ENCODE results near the gene E4F1. TPM values are rescaled to one million over a fixed set of nuclear protein-coding genes. Genes with fewer than 3 reads are reported as not detected.

E4F1 gene
- total and polyA plus RNA-seq, 2 of the 13 experiments (the other 11 are each of a cell fraction or from before 2014, with no cell fraction given): 13.8 to 19.5 TPM

DNA sequence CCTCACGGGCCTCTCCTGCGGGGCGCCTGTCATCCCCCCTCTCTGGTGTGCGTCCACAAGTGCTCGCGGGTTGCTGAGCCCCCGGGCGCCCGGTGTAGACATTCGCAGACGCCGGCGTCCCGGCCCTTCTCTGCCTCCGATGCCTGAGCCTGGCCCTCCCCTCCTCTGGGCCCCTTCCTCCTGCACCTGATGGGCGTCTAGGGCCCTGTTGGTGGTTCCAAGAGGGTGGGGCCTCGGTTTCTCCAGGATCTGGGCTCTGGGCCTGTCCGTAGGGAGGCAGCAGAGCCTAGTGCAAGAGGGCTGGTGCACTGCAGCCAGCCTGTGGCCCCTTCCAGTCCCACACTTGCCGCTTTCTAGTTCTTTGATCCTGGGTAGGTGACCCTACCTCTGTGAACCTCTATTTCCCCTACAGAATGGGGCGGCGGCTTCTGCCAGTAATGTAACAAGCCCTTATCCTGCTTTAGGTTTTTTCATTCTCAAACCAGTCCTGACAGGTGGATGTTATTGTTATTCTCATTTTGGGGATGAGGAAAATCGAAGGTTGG, 623 bp downstream of the E4F1 start (continued):
- TF ChIP-seq, protein P1, sequence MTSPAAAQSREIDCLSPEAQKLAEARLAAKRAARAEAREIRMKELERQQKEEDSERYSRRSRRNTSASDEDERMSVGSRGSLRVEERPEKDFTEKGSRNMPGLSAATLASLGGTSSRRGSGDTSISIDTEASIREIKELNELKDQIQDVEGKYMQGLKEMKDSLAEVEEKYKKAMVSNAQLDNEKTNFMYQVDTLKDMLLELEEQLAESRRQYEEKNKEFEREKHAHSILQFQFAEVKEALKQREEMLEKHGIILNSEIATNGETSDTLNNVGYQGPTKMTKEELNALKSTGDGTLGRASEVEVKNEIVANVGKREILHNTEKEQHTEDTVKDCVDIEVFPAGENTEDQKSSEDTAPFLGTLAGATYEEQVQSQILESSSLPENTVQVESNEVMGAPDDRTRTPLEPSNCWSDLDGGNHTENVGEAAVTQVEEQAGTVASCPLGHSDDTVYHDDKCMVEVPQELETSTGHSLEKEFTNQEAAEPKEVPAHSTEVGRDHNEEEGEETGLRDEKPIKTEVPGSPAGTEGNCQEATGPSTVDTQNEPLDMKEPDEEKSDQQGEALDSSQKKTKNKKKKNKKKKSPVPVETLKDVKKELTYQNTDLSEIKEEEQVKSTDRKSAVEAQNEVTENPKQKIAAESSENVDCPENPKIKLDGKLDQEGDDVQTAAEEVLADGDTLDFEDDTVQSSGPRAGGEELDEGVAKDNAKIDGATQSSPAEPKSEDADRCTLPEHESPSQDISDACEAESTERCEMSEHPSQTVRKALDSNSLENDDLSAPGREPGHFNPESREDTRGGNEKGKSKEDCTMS (CRISPR knock-in tag; conservative IDR thresholded peaks at IDR 0.05): no peak
- TF ChIP-seq ZNF7 (CRISPR knock-in tag; IDR thresholded peaks at IDR 0.05) (no peak), TMF1 (CRISPR knock-in tag; IDR thresholded peaks at IDR 0.05; ENCODE audit: low read depth) (no peak), SMAD3 (CRISPR knock-in tag; IDR thresholded peaks at IDR 0.05) (0 out of 2 replicates have a peak, but pooled peaks have one; percentile 25), ZKSCAN5 (CRISPR knock-in tag; IDR thresholded peaks at IDR 0.05) (no peak), MIXL1 (CRISPR knock-in tag; IDR thresholded peaks at IDR 0.05) (no peak), ARNT2 (CRISPR knock-in tag; IDR thresholded peaks at IDR 0.05; ENCODE audit: low read depth) (no peak), BRCA1 (CRISPR knock-in tag; IDR thresholded peaks at IDR 0.05) (no peak), KDM5A (IDR thresholded peaks at IDR 0.05; ENCODE audit: borderline replicate concordance, low read length) (peak; percentile 85), ZNF460 (CRISPR knock-in tag; IDR thresholded peaks at IDR 0.05; ENCODE audit: borderline replicate concordance) (no peak), CC2D1A (CRISPR knock-in tag; IDR thresholded peaks at IDR 0.05) (no peak)
- TF ChIP-seq, protein P2, sequence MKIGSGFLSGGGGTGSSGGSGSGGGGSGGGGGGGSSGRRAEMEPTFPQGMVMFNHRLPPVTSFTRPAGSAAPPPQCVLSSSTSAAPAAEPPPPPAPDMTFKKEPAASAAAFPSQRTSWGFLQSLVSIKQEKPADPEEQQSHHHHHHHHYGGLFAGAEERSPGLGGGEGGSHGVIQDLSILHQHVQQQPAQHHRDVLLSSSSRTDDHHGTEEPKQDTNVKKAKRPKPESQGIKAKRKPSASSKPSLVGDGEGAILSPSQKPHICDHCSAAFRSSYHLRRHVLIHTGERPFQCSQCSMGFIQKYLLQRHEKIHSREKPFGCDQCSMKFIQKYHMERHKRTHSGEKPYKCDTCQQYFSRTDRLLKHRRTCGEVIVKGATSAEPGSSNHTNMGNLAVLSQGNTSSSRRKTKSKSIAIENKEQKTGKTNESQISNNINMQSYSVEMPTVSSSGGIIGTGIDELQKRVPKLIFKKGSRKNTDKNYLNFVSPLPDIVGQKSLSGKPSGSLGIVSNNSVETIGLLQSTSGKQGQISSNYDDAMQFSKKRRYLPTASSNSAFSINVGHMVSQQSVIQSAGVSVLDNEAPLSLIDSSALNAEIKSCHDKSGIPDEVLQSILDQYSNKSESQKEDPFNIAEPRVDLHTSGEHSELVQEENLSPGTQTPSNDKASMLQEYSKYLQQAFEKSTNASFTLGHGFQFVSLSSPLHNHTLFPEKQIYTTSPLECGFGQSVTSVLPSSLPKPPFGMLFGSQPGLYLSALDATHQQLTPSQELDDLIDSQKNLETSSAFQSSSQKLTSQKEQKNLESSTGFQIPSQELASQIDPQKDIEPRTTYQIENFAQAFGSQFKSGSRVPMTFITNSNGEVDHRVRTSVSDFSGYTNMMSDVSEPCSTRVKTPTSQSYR (CRISPR knock-in tag; IDR thresholded peaks at IDR 0.05; ENCODE audit: borderline replicate concordance): no peak
- TF ChIP-seq, protein P3, sequence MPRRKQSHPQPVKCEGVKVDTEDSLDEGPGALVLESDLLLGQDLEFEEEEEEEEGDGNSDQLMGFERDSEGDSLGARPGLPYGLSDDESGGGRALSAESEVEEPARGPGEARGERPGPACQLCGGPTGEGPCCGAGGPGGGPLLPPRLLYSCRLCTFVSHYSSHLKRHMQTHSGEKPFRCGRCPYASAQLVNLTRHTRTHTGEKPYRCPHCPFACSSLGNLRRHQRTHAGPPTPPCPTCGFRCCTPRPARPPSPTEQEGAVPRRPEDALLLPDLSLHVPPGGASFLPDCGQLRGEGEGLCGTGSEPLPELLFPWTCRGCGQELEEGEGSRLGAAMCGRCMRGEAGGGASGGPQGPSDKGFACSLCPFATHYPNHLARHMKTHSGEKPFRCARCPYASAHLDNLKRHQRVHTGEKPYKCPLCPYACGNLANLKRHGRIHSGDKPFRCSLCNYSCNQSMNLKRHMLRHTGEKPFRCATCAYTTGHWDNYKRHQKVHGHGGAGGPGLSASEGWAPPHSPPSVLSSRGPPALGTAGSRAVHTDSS (CRISPR knock-in tag; conservative IDR thresholded peaks at IDR 0.05): 0 out of 2 replicates have a peak, but pooled peaks have one; percentile 10
- TF ChIP-seq, protein P4, sequence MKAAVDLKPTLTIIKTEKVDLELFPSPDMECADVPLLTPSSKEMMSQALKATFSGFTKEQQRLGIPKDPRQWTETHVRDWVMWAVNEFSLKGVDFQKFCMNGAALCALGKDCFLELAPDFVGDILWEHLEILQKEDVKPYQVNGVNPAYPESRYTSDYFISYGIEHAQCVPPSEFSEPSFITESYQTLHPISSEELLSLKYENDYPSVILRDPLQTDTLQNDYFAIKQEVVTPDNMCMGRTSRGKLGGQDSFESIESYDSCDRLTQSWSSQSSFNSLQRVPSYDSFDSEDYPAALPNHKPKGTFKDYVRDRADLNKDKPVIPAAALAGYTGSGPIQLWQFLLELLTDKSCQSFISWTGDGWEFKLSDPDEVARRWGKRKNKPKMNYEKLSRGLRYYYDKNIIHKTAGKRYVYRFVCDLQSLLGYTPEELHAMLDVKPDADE (CRISPR knock-in tag; IDR thresholded peaks at IDR 0.05): no peak
- TF ChIP-seq, protein P5, sequence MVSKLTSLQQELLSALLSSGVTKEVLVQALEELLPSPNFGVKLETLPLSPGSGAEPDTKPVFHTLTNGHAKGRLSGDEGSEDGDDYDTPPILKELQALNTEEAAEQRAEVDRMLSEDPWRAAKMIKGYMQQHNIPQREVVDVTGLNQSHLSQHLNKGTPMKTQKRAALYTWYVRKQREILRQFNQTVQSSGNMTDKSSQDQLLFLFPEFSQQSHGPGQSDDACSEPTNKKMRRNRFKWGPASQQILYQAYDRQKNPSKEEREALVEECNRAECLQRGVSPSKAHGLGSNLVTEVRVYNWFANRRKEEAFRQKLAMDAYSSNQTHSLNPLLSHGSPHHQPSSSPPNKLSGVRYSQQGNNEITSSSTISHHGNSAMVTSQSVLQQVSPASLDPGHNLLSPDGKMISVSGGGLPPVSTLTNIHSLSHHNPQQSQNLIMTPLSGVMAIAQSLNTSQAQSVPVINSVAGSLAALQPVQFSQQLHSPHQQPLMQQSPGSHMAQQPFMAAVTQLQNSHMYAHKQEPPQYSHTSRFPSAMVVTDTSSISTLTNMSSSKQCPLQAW (CRISPR knock-in tag; IDR thresholded peaks at IDR 0.05): no peak
- TF ChIP-seq, protein P6, sequence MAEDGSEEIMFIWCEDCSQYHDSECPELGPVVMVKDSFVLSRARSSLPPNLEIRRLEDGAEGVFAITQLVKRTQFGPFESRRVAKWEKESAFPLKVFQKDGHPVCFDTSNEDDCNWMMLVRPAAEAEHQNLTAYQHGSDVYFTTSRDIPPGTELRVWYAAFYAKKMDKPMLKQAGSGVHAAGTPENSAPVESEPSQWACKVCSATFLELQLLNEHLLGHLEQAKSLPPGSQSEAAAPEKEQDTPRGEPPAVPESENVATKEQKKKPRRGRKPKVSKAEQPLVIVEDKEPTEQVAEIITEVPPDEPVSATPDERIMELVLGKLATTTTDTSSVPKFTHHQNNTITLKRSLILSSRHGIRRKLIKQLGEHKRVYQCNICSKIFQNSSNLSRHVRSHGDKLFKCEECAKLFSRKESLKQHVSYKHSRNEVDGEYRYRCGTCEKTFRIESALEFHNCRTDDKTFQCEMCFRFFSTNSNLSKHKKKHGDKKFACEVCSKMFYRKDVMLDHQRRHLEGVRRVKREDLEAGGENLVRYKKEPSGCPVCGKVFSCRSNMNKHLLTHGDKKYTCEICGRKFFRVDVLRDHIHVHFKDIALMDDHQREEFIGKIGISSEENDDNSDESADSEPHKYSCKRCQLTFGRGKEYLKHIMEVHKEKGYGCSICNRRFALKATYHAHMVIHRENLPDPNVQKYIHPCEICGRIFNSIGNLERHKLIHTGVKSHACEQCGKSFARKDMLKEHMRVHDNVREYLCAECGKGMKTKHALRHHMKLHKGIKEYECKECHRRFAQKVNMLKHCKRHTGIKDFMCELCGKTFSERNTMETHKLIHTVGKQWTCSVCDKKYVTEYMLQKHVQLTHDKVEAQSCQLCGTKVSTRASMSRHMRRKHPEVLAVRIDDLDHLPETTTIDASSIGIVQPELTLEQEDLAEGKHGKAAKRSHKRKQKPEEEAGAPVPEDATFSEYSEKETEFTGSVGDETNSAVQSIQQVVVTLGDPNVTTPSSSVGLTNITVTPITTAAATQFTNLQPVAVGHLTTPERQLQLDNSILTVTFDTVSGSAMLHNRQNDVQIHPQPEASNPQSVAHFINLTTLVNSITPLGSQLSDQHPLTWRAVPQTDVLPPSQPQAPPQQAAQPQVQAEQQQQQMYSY (CRISPR knock-in tag; IDR thresholded peaks at IDR 0.05): no peak
